Liver (tissue), 9 donors: ENCODE results near the gene KCTD3. TPM values are rescaled to one million over a fixed set of nuclear protein-coding genes. Genes with fewer than 3 reads are reported as not detected.

ENCODE experiments used
- DNase-seq: peaks from one replicate; pipeline ENCODE4 v3.0.0-alpha.2; 2017; ENCODE audit warnings: low spot score
- H3K27ac ChIP-seq, 2 donors: one replicate each; pipeline ENCODE4 v1.7.0; 2013; ENCODE audit warnings: inconsistent platforms in 2 of 2, low read length in 2 of 2, control low read depth in 1 of 2, low read depth in 1 of 2, mild to moderate bottlenecking in 1 of 2
- H3K27me3 ChIP-seq, 4 donors: one replicate each; pipeline versions ENCODE4 v1.6.1 to v1.7.0; 2013; ENCODE audit warnings: low read length in 3 of 4, inconsistent platforms in 1 of 4, mild to moderate bottlenecking in 1 of 4, moderate library complexity in 1 of 4; ENCODE audit not compliant: control insufficient read depth in 4 of 4, insufficient read depth in 4 of 4
- H3K36me3 ChIP-seq, 4 donors: one replicate each; pipeline versions ENCODE4 v1.6.1 to v1.7.0; 2013; ENCODE audit warnings: low read length in 3 of 4, mild to moderate bottlenecking in 3 of 4, low read depth in 1 of 4, moderate library complexity in 1 of 4; ENCODE audit not compliant: control insufficient read depth in 4 of 4, insufficient read depth in 3 of 4
- H3K4me1 ChIP-seq, 4 donors: one replicate each; pipeline versions ENCODE4 v1.6.1 to v1.7.0; 2013; ENCODE audit warnings: low read length in 3 of 4, mild to moderate bottlenecking in 3 of 4, moderate library complexity in 1 of 4; ENCODE audit not compliant: control insufficient read depth in 4 of 4, insufficient read depth in 4 of 4
- H3K4me3 ChIP-seq, 3 donors: one replicate each; pipeline versions ENCODE4 v1.6.1 to v1.7.0; 2013; ENCODE audit warnings: low read length in 3 of 3, control low read depth in 1 of 3, low read depth in 1 of 3, mild to moderate bottlenecking in 1 of 3
- H3K9ac ChIP-seq, 2 donors: one replicate each; pipeline ENCODE4 v1.7.0; 2013; ENCODE audit warnings: low read length in 2 of 2, mild to moderate bottlenecking in 2 of 2, moderate library complexity in 2 of 2, control low read depth in 1 of 2, low read depth in 1 of 2
- H3K9me3 ChIP-seq, 4 donors: one replicate each; pipeline versions ENCODE4 v1.6.1 to v1.7.0; 2013; ENCODE audit warnings: low read length in 3 of 4; ENCODE audit not compliant: control insufficient read depth in 4 of 4
- EGR1 ChIP-seq, 2 donors: IDR thresholded peaks; 2 replicates each; pipeline ENCODE4 v1.6.1; 2016 to 2018; ENCODE audit warnings: antibody characterized with exemption in 2 of 2, low read depth in 2 of 2
- FOXA1 ChIP-seq: IDR thresholded peaks from 2 replicates; pipeline ENCODE4 v1.6.1; 2016; ENCODE audit warnings: antibody characterized with exemption
- FOXA2 ChIP-seq: IDR thresholded peaks from 2 replicates; pipeline ENCODE4 v1.6.1; 2016; ENCODE audit warnings: antibody characterized with exemption
- GABPA ChIP-seq, 2 donors: IDR thresholded peaks in 1 of 2; conservative IDR thresholded peaks in 1 of 2; 2 replicates each; pipeline ENCODE4 v1.6.1; 2016; ENCODE audit warnings: antibody characterized with exemption in 2 of 2, mild to moderate bottlenecking in 1 of 2, moderate library complexity in 1 of 2
- HNF4A ChIP-seq, 2 donors: conservative IDR thresholded peaks; 2 replicates each; pipeline ENCODE4 v1.6.1; 2016; ENCODE audit warnings: antibody characterized with exemption in 2 of 2, mild to moderate bottlenecking in 2 of 2
- HNF4G ChIP-seq: IDR thresholded peaks from 2 replicates; pipeline ENCODE4 v1.6.1; 2016; ENCODE audit warnings: antibody characterized with exemption
- JUND ChIP-seq, 2 donors: IDR thresholded peaks; 2 replicates each; pipeline ENCODE4 v1.6.1; 2016; ENCODE audit warnings: antibody characterized with exemption in 2 of 2
- NR2F2 ChIP-seq: IDR thresholded peaks from 2 replicates; pipeline ENCODE4 v1.6.1; 2016; ENCODE audit warnings: antibody characterized with exemption
- RAD21 ChIP-seq, 2 donors: IDR thresholded peaks; 2 replicates each; pipeline ENCODE4 v1.6.1; 2016; ENCODE audit warnings: antibody characterized with exemption in 2 of 2, mild to moderate bottlenecking in 2 of 2
- RXRA ChIP-seq, 2 donors: IDR thresholded peaks; 2 replicates each; pipeline ENCODE4 v1.6.1; 2017 to 2018; ENCODE audit warnings: antibody characterized with exemption in 2 of 2, mild to moderate bottlenecking in 1 of 2
- SP1 ChIP-seq: IDR thresholded peaks from 2 replicates; pipeline ENCODE4 v1.6.1; 2018; ENCODE audit warnings: antibody characterized with exemption, mild to moderate bottlenecking
- TAF1 ChIP-seq: conservative IDR thresholded peaks from 2 replicates; pipeline ENCODE4 v1.6.1; 2016; ENCODE audit warnings: antibody characterized with exemption, mild to moderate bottlenecking
- YY1 ChIP-seq: IDR thresholded peaks from 2 replicates; pipeline ENCODE4 v1.6.1; 2016; ENCODE audit warnings: antibody characterized with exemption, mild to moderate bottlenecking
- WGBS: extraction: QIAGEN DNeasy Blood & Tissue Kit; methylation state at CpG from one replicate; pipeline ENCODE4 v1.1.7; 2013; 5-methylcytosine and 5-hydroxymethylcytosine counted together
- polyA plus RNA-seq, 2 donors: library from polyadenylated mRNA; stranded (reverse) in 1 of 2; unstranded in 1 of 2; fragments of 200-250 nt in 1 of 2; fragments of >200 nt in 1 of 2; fragmentation: Nextera tagmentation in 1 of 2; extraction: Ambion mirVana in 1 of 2; gene quantifications; one replicate each; pipeline versions ENCODE4 v1.2.1 to v1.2.3, GENCODE V29; 2013 to 2015
- total RNA-seq, 2 donors: library from RNA; depleted of rRNA; stranded (reverse); fragments of >200 nt; gene quantifications; one replicate each; pipeline ENCODE4 v1.2.3, GENCODE V29; 2014
- TF ChIP-seq, protein P1 (sequence below): fragments of 150-350 bp; IDR thresholded peaks from 2 replicates; pipeline ENCODE4 v1.5.1; 2017; ENCODE audit warnings: improper control_type of control experiment, low read depth, low read length; ENCODE audit not compliant: missing input control
- TF ChIP-seq, protein P2 (sequence below): IDR thresholded peaks from 2 replicates; pipeline ENCODE4 v1.6.1; 2016; ENCODE audit warnings: antibody characterized with exemption
- TF ChIP-seq, protein P3 (sequence below): IDR thresholded peaks from 2 replicates; pipeline ENCODE4 v1.6.1; 2016; ENCODE audit warnings: antibody characterized with exemption
- donor health status: healthy.
- donor health status: healthy.
- donor health status: healthy.
- donor health status: healthy.
- donor health status: healthy.

The KCTD3 gene
- total and polyA plus RNA-seq, 4 donors, result 20.8 to 58.7 (median 26.1) TPM

DNA sequence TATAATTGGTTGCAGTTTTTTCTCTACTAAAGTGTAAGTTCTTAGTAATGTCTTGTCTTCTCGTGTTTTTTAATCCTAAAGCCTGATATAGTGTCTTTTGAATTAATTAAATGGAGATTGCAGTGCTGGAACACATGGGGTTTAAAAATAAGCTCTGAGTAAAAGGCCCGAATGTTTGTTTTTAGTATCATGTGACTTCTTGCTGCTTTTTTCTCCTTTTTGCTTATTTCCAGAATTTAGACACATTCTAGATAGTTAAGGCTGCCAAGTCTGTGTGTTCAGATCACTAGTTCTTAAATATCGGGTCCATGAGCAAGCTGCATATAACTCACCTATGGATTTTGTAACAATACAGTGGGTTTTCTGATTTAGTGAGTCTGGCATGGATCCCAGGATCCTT, 27.5 kb downstream of the KCTD3 start:
- Histone ChIP-seq H3K27me3 (no peaks in the 10 kb centered on the region), H3K9ac (no peak overlapping the region), H3K4me3 (no peak overlapping the region), H3K27ac (no peak overlapping the region), H3K4me1 (peaks cover 0 to 8% (median 4%) of the 10 kb centered on the region in 4 donors), H3K36me3 (peaks cover 0 to 14% (median 9%) of the 10 kb centered on the region in 4 donors), H3K9me3 (no peaks in the 10 kb centered on the region)
- WGBS, result 65% methylated on average over 3 of the region's 3 CpGs
- DNase-seq, result no peak
- TF ChIP-seq SP1, result no peak
- no peak for TF ChIP-seq HNF4A (conservative IDR thresholded peaks at IDR 0.05)
- no peak for TF ChIP-seq HNF4G
- no peak for TF ChIP-seq FOXA1
- no peak for TF ChIP-seq GABPA (IDR thresholded peaks at IDR 0.05 in 1 of 2, conservative IDR thresholded peaks at IDR 0.05 in 1 of 2)
- no peak for TF ChIP-seq FOXA2
- TF ChIP-seq, protein P1, sequence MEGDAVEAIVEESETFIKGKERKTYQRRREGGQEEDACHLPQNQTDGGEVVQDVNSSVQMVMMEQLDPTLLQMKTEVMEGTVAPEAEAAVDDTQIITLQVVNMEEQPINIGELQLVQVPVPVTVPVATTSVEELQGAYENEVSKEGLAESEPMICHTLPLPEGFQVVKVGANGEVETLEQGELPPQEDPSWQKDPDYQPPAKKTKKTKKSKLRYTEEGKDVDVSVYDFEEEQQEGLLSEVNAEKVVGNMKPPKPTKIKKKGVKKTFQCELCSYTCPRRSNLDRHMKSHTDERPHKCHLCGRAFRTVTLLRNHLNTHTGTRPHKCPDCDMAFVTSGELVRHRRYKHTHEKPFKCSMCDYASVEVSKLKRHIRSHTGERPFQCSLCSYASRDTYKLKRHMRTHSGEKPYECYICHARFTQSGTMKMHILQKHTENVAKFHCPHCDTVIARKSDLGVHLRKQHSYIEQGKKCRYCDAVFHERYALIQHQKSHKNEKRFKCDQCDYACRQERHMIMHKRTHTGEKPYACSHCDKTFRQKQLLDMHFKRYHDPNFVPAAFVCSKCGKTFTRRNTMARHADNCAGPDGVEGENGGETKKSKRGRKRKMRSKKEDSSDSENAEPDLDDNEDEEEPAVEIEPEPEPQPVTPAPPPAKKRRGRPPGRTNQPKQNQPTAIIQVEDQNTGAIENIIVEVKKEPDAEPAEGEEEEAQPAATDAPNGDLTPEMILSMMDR, result no peak
- TF ChIP-seq TAF1, result no peak
- no peak for TF ChIP-seq YY1
- TF ChIP-seq JUND (IDR thresholded peaks at IDR 0.05), result no peak

DNA sequence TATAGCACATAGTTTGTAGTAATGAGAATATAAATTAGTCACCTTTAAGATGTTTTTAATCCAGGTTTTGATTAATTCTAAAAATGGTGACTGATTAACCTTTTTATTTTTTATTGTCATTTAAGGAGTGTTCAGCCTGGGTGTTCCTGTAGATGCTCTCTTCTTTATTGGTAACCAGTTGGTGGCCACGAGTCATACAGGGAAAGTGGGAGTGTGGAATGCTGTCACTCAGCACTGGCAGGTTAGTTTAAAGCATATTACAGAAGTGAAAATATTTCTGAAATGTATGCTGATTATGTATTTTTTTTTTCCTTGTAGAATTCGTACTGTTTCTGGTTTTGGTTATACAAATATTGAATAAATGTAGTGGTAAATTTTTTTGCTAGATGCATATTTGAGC, 28.1 kb downstream of the KCTD3 start:
- WGBS, result 87% methylated on average over 2 of the region's 2 CpGs
- no peak overlapping the region for H3K27ac ChIP-seq
- H3K4me3 ChIP-seq, result no peak overlapping the region
- TF ChIP-seq, protein P2, sequence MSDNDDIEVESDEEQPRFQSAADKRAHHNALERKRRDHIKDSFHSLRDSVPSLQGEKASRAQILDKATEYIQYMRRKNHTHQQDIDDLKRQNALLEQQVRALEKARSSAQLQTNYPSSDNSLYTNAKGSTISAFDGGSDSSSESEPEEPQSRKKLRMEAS, result no peak
- TF ChIP-seq HNF4G, result no peak
- TF ChIP-seq NR2F2, result no peak
- TF ChIP-seq SP1, result no peak
- TF ChIP-seq, protein P1, result no peak
- TF ChIP-seq TAF1, result no peak
- no peak for TF ChIP-seq RXRA (IDR thresholded peaks at IDR 0.05)
- TF ChIP-seq HNF4A (conservative IDR thresholded peaks at IDR 0.05), result no peak
- TF ChIP-seq EGR1 (IDR thresholded peaks at IDR 0.05; ENCODE audit: low read depth in 2 of 2), result no peak
- no peak for DNase-seq
- peaks cover 0 to 14% (median 9%) of the 10 kb centered on the region in 4 donors for H3K36me3 ChIP-seq
- peaks cover 0 to 8% (median 4%) of the 10 kb centered on the region in 4 donors for H3K4me1 ChIP-seq
- H3K9ac ChIP-seq, result no peak overlapping the region
- no peaks in the 10 kb centered on the region for H3K9me3 ChIP-seq
- no peaks in the 10 kb centered on the region for H3K27me3 ChIP-seq

DNA sequence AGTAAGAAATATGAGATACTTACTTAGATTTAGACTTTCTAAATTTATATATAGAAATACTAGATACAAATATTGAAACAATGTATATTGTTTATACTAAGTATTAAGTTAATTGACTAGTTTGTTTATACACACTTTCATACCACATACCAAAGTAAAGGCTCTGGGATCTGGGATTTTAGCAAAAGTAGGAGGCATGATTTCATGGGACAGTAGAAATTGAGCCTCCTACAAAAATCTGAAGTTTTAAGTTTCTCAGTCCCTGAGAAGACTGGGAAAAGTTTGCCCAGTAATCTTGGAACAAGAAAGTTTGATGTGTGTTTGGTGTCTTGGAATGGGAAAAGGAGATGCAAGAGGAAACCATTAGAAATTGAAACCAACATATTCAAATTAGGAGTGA, 30.9 kb downstream of the KCTD3 start:
- DNase-seq, result no peak
- TF ChIP-seq SP1 (no peak), EGR1 (IDR thresholded peaks at IDR 0.05; ENCODE audit: low read depth in 2 of 2) (no peak), RAD21 (IDR thresholded peaks at IDR 0.05) (no peak), FOXA1 (no peak), FOXA2 (no peak), GABPA (IDR thresholded peaks at IDR 0.05 in 1 of 2, conservative IDR thresholded peaks at IDR 0.05 in 1 of 2) (no peak), RXRA (IDR thresholded peaks at IDR 0.05) (no peak)
- TF ChIP-seq, protein P3, sequence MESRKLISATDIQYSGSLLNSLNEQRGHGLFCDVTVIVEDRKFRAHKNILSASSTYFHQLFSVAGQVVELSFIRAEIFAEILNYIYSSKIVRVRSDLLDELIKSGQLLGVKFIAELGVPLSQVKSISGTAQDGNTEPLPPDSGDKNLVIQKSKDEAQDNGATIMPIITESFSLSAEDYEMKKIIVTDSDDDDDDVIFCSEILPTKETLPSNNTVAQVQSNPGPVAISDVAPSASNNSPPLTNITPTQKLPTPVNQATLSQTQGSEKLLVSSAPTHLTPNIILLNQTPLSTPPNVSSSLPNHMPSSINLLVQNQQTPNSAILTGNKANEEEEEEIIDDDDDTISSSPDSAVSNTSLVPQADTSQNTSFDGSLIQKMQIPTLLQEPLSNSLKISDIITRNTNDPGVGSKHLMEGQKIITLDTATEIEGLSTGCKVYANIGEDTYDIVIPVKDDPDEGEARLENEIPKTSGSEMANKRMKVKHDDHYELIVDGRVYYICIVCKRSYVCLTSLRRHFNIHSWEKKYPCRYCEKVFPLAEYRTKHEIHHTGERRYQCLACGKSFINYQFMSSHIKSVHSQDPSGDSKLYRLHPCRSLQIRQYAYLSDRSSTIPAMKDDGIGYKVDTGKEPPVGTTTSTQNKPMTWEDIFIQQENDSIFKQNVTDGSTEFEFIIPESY, result no peak
- TF ChIP-seq, protein P1, result no peak
- TF ChIP-seq, protein P2, result no peak
- Histone ChIP-seq H3K36me3 (peaks cover 0 to 14% (median 9%) of the 10 kb centered on the region in 4 donors), H3K27ac (no peak overlapping the region), H3K27me3 (no peaks in the 10 kb centered on the region), H3K4me3 (no peak overlapping the region), H3K4me1 (peaks cover 0 to 14% (median 8%) of the 10 kb centered on the region in 4 donors), H3K9ac (no peak overlapping the region), H3K9me3 (no peaks in the 10 kb centered on the region)
